ENCODE results near the gene EBI3. TPM values are rescaled to one million over a fixed set of nuclear protein-coding genes. Genes with fewer than 3 reads are reported as not detected.

The EBI3 gene
- total RNA-seq, 1 experiment from 2014 or later = 3.0 TPM

DNA sequence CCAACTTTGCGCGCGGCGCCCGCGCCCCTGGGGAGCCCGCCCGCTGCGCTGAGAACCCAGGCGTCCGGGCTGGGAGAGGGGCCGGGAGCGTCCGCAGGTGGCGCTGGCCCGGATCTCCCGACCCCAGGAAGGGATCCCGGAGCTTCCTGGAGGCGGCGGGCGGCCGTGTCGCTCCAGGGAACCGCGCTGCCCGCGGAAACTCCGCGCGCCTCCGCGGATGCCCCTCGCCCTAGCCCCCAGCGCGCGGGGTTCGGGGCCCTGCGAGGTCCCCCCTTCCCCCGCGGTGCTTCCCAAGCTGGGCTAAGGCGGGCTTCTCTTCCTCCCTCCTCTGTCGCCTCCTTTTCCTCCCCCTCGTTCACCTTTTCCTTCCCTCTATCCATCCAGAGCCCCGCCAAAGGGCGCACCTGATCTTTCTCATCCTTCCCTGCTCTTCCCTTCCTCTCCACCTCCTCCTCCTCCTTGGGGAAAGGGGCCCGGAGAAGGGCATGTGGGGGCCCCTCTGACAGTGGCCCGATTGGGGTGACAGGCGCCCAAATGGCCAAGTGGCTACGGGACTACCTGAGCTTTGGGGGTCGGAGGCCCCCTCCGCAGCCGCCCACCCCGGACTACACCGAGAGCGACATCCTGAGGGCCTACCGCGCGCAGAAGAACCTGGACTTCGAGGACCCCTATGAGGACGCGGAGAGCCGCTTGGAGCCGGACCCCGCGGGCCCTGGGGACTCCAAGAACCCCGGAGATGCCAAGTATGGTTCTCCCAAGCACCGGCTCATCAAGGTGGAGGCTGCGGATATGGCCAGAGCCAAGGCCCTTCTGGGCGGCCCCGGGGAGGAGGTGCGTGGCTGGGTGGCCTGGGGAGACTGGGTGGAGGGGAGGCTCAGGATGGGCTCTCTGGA, 50.5 kb downstream of the EBI3 start:
- Histone ChIP-seq H3K27me3 (ENCODE audit: control insufficient read depth, insufficient read depth, low read length) (no peaks in the 10 kb centered on the region; the same call in 1 of the 2 replicates), H3K9me3 (ENCODE audit: control insufficient read depth, insufficient read depth, low read depth, low read length) (no peaks in the 10 kb centered on the region), H3K36me3 (ENCODE audit: control insufficient read depth, insufficient read depth, low read length) (no peaks in the 10 kb centered on the region), H3K4me3 (ENCODE audit: low read depth in 2 of 2, low read length in 2 of 2) (peak overlapping the region; percentile 30), H3K27ac (ENCODE audit: low read length) (no peak overlapping the region), H3K4me1 (ENCODE audit: control insufficient read depth, insufficient read depth, low read length) (peaks cover 2% of the 10 kb centered on the region; the same call in 1 of the 2 replicates)
- ChIA-PET CTCF (no interaction called here), POLR2A (no interaction called here)
- ATAC-seq = no peak; the same call in 1 of the 2 replicates
- TF ChIP-seq, protein P1, sequence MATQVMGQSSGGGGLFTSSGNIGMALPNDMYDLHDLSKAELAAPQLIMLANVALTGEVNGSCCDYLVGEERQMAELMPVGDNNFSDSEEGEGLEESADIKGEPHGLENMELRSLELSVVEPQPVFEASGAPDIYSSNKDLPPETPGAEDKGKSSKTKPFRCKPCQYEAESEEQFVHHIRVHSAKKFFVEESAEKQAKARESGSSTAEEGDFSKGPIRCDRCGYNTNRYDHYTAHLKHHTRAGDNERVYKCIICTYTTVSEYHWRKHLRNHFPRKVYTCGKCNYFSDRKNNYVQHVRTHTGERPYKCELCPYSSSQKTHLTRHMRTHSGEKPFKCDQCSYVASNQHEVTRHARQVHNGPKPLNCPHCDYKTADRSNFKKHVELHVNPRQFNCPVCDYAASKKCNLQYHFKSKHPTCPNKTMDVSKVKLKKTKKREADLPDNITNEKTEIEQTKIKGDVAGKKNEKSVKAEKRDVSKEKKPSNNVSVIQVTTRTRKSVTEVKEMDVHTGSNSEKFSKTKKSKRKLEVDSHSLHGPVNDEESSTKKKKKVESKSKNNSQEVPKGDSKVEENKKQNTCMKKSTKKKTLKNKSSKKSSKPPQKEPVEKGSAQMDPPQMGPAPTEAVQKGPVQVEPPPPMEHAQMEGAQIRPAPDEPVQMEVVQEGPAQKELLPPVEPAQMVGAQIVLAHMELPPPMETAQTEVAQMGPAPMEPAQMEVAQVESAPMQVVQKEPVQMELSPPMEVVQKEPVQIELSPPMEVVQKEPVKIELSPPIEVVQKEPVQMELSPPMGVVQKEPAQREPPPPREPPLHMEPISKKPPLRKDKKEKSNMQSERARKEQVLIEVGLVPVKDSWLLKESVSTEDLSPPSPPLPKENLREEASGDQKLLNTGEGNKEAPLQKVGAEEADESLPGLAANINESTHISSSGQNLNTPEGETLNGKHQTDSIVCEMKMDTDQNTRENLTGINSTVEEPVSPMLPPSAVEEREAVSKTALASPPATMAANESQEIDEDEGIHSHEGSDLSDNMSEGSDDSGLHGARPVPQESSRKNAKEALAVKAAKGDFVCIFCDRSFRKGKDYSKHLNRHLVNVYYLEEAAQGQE (IDR thresholded peaks at IDR 0.05; ENCODE audit: insufficient read depth in 1 of 2, low read depth in 2 of 2, low read length in 1 of 2) = no peak
- no peak for TF ChIP-seq TCF7L2 (IDR thresholded peaks at IDR 0.05; ENCODE audit: low read depth, low read length)
- TF ChIP-seq, protein P2, sequence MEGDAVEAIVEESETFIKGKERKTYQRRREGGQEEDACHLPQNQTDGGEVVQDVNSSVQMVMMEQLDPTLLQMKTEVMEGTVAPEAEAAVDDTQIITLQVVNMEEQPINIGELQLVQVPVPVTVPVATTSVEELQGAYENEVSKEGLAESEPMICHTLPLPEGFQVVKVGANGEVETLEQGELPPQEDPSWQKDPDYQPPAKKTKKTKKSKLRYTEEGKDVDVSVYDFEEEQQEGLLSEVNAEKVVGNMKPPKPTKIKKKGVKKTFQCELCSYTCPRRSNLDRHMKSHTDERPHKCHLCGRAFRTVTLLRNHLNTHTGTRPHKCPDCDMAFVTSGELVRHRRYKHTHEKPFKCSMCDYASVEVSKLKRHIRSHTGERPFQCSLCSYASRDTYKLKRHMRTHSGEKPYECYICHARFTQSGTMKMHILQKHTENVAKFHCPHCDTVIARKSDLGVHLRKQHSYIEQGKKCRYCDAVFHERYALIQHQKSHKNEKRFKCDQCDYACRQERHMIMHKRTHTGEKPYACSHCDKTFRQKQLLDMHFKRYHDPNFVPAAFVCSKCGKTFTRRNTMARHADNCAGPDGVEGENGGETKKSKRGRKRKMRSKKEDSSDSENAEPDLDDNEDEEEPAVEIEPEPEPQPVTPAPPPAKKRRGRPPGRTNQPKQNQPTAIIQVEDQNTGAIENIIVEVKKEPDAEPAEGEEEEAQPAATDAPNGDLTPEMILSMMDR (IDR thresholded peaks at IDR 0.05) = no peak
- TF ChIP-seq SIN3A (IDR thresholded peaks at IDR 0.05; ENCODE audit: borderline replicate concordance, insufficient read depth, low read depth, low read length) = no peak
- no TSS peak for BruUV-seq (replicated peaks)
- in situ Hi-C loops (cut with HindIII; ENCODE audit: low pct_unique_long_range_greater_than_20kb, low sequenced_read_pairs) = no loop called here
- DNase-seq (ENCODE audit: low read depth, low spot score) = no peak
- intact Hi-C loops (cut with micrococcal nuclease; ENCODE audit: unreplicated experiment) = no loop called here

DNA sequence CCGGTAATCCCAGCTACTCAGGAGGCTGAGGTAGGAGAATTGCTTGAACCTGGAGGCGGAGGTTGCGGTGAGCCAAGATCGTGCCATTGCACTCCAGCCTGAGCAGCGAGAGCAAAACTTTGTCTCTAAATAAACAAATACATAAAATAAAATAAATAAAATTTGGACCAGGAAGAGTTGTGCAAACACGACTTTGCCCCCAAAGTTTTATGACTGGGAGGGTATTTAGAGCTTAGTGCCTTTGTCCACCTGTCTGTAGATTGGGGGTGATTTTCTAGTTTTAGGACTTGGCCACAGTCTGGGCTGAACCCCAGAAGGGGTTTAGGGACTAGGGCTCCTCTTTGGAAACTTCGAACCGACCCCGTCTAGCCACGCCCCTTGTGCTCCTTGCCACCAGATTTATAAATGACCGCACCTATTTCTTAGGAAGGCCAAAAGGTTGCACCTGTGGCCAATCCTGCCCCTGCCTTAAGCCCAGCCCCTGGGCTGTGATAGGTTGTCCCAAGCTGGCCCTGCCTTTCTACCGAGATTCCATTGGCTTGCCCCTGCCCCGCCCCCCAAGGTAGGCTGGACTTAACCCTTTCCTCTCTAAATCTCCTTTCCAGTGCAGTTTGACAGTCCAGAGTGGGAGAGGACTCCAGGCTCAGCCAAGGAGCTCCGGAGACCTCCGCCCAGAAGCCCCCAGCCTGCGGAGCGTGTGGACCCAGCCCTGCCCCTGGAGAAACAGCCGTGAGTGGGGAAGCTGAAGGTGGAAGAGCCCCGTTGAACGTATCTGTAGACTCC, 55.0 kb downstream of the EBI3 start:
- Histone ChIP-seq H3K27ac (ENCODE audit: low read length) (no peak overlapping the region), H3K4me1 (ENCODE audit: control insufficient read depth, insufficient read depth, low read length) (peaks cover 4% of the 10 kb centered on the region; the same call in 1 of the 2 replicates), H3K36me3 (ENCODE audit: control insufficient read depth, insufficient read depth, low read length) (no peaks in the 10 kb centered on the region), H3K9me3 (ENCODE audit: control insufficient read depth, insufficient read depth, low read depth, low read length) (no peaks in the 10 kb centered on the region), H3K4me3 (ENCODE audit: low read depth in 2 of 2, low read length in 2 of 2) (no peak overlapping the region), H3K27me3 (ENCODE audit: control insufficient read depth, insufficient read depth, low read length) (no peaks in the 10 kb centered on the region; the same call in 1 of the 2 replicates)
- BruUV-seq (replicated peaks) = no TSS peak
- intact Hi-C loops (cut with micrococcal nuclease; ENCODE audit: unreplicated experiment) = no loop called here
- peak; percentile 71 for ATAC-seq
- ChIA-PET POLR2A (no interaction called here), CTCF (interaction anchor here (0.5 kb wide), 1 partner anchor 17 kb away, joined by 5 read pairs; no protein-coding TSS in a partner anchor)
- no peak for TF ChIP-seq SIN3A (IDR thresholded peaks at IDR 0.05; ENCODE audit: borderline replicate concordance, insufficient read depth, low read depth, low read length)
- TF ChIP-seq TCF7L2 (IDR thresholded peaks at IDR 0.05; ENCODE audit: low read depth, low read length) = no peak
- TF ChIP-seq, protein P2 (IDR thresholded peaks at IDR 0.05) = no peak
- TF ChIP-seq, protein P1 (IDR thresholded peaks at IDR 0.05; ENCODE audit: insufficient read depth in 1 of 2, low read depth in 2 of 2, low read length in 1 of 2) = no peak
- no peak for TF ChIP-seq POLR2AphosphoS5 (IDR thresholded peaks at IDR 0.05; ENCODE audit: low read depth, low read length)
- no peak for DNase-seq (ENCODE audit: low read depth, low spot score)
- in situ Hi-C loops (cut with HindIII; ENCODE audit: low pct_unique_long_range_greater_than_20kb, low sequenced_read_pairs) = no loop called here

Measured in Panc1 (cell line).